Measurements from ENCODE around the gene FBLN2.
"Not testable (repeated sequence)": the region's sequence is repeated elsewhere in the genome, so short reads cannot be mapped to it uniquely, and the experiment has no call there.

FBLN2 gene

GRCh38 chr3:13548696-13549622, at the start of gene FBLN2:
TSS of gene FBLN2 (plus strand) at chr3:13549125. CDS start at chr3:13570356, 21,231 bp downstream.
- DNase-seq (ENCODE audit: low spot score) = no peak

GRCh38 chr3:13499246-13499645, 49.7 kb upstream of the FBLN2 start:
- DNase-seq (ENCODE audit: low spot score) = not testable (repeated sequence)

DNA sequence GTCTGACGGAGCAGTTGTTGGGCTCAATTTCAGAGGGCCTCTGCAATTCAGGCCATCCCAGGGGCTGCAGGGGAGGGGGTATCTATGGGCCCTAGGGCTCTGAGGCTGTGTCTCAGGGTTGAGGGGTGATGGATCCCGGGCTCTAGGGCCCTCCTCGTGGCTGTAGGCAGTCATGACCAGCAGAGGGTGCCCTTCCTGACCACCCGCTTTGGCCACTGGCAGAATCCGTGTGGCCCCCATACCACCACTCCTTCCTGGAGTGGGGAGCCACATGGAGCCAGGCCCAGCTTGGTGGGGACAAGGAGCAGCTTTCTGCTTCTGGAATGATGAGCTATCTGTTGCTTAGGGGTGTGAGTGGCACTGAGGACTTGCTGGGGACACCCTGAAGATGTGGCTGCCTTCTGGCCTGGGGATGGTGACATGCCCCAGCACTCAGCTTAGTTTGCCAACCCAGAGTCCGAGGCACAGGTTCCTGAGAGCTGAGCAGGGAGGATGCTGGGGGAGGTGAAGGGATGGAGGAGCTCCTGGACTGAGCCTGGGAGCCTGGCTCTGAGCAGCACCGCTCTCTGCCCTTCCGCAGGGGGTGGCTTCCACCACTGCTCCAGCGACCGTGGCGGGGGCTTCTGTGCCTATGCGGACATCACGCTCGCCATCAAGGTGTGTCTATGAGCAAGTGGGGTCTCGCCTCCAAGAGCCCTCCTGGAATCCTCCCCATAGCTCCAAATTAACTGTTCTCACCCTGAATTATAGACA, 48.6 kb upstream of the FBLN2 start:
- DNase-seq (ENCODE audit: low spot score) = peak; percentile 38

- no peak for DNase-seq (ENCODE audit: low spot score)
Measured at GRCh38 chr3:13501056-13501455, 47.9 kb upstream of the FBLN2 start.

- no peak for DNase-seq (ENCODE audit: low spot score)
Measured at GRCh38 chr3:13501521-13501920, 47.4 kb upstream of the FBLN2 start.

- DNase-seq (ENCODE audit: low spot score) = no peak
Measured at GRCh38 chr3:13501958-13502790, 46.8 kb upstream of the FBLN2 start.

DNA sequence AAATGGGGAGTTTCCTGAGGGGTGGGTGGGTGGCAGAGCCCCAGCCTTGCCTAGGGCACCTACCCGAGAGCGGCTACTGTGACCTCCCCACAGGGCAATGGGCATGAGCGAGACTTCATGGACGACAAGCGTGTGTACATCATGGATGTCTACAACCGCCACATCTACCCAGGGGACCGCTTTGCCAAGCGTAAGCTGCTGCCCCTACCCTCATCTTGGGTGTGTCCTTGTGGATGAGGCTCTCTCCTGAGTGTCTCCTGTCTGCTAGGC, 46.2 kb upstream of the FBLN2 start:
- no peak for DNase-seq (ENCODE audit: low spot score)

DNA sequence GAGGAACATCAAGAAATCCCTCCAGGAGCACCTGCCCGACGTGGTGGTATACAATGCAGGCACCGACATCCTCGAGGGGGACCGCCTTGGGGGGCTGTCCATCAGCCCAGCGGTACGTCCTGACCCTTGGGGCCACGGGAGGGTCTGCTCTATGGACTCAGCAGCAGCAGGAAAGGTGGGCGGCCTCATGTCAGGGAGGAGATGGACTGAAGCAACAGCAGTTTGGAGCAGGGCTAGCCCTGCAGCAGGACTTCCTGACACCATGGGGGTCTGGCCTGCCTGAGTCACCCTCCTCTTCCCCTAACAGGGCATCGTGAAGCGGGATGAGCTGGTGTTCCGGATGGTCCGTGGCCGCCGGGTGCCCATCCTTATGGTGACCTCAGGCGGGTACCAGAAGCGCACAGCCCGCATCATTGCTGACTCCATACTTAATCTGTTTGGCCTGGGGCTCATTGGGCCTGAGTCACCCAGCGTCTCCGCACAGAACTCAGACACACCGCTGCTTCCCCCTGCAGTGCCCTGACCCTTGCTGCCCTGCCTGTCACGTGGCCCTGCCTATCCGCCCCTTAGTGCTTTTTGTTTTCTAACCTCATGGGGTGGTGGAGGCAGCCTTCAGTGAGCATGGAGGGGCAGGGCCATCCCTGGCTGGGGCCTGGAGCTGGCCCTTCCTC, 44.6 kb upstream of the FBLN2 start:
- DNase-seq (ENCODE audit: low spot score) = no peak

- no peak for DNase-seq (ENCODE audit: low spot score)
Measured at GRCh38 chr3:13505147-13506130, 43.5 kb upstream of the FBLN2 start.

- no peak for DNase-seq (ENCODE audit: low spot score)
Measured at GRCh38 chr3:13506239-13506638, 42.7 kb upstream of the FBLN2 start.

GRCh38 chr3:13506680-13507079, 42.2 kb upstream of the FBLN2 start:
- no peak for DNase-seq (ENCODE audit: low spot score)

GRCh38 chr3:13507247-13507569, 41.7 kb upstream of the FBLN2 start:
- no peak for DNase-seq (ENCODE audit: low spot score)

GRCh38 chr3:13507570-13508339, 41.2 kb upstream of the FBLN2 start:
- no peak for DNase-seq (ENCODE audit: low spot score)

DNA sequence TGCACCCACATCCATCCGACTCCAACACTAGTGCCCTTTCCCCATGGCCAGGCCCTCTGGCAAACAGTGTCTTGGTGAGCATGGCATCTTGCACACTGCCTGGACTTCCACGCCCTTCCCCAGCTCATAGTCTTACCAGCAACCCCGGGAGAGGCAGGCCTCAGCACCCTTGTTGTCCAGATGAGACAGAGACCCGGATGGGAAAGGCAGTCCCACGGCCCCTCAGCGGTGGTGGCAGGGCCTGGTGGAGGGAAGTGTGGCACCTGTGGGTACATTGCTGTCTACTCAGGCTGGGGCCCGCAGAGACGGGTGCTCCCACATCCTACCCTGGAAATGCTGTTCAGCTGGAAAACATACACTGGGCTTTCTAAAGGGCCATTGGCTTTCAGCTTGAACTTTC, 40.4 kb upstream of the FBLN2 start:
- no peak for DNase-seq (ENCODE audit: low spot score)

DNA sequence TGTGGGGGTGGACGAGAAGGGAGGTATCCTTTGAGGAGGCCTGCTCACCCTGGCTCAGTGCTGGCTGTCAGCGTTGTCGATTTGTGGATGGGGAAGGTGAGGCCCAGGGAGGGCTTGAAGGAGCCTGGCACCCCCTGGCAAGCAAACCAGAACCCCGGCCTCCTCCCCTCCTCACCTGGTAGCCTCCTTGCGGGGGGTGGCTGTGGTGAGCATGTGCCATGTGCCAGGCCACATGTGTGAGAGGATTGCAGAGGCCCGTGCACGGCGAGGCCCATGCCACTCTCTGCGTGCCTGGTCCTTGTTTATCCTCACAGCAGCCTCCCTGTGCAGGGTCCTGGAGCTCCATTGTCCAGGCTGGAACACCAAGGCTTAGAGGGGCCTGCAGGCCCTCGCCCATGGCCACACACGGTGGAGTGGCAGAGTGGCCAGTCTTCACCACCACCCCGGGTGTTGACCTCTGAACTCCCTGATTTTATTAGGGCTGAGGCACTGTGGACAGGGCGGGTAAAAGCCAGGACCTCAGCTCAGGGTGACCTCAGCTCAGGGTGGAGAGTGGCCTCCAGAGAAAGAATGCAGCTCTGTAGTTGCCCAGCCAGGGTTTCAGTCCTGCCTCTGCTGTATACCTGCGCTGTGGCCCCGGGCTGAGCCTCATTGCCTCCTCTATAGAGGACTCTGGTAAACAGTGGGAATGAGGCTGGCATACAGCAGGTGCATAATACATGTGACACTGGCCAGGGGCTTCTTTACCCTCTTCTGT, 39.7 kb upstream of the FBLN2 start:
- no peak for DNase-seq (ENCODE audit: low spot score)

DNA sequence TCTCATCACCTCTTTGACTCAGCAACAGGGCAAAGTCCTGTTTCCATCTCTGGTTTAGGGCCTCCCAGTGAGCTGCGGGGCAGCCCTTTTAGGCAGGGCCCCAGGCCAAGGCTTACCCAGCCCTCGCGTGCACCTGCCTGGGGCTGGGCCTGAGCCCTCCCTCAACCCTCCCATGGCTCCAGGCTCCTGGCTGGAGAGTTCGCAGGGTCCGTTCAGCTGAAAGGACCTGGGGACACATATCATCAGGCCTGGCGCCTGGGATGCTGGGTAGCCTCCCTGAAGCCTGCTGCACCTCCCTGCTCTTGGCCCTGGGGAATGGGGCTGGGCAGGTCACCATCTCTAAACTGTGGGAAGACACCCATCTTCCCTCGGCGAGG, 39.1 kb upstream of the FBLN2 start:
- no peak for DNase-seq (ENCODE audit: low spot score)

DNA sequence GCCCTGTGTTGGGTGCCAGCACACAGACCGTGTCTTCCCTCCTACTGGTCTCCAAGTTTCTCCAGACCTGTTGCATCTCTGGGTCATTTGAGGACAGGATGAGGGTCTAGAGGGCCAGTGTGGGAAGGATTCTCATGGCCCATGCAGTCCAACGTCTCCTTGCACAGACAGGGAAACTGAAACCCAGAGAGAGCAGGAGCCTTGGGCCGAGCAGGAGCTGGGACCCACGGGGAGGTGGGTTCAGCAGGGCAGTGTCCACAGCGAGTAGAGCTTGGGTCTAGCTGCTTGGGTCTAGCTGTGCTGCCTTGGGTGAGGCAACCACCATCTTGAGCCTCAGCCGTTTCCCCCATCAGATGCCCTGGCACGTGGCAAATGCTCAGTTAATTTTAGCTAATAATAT, 36.5 kb upstream of the FBLN2 start:
- no peak for DNase-seq (ENCODE audit: low spot score)

GRCh38 chr3:13513051-13513912, 35.6 kb upstream of the FBLN2 start:
- no peak for DNase-seq (ENCODE audit: low spot score)

All from NAMALWA (cell line).